Activated CD4-positive, alpha-beta T cell treated with anti-CD3 and anti-CD28 coated beads, Interleukin-2, amount 50 U/mL, for 24 hours (primary cell): ENCODE data around the gene ACVR1C.
"Not testable (repeated sequence)": the region's sequence is repeated elsewhere in the genome, so short reads cannot be mapped to it uniquely, and the experiment has no call there.

Source experiments
- DNase-seq, 2 donors: peaks; one replicate each; pipeline ENCODE4 v3.0.0-alpha.2; 2020; ENCODE audit warnings: low read depth in 1 of 2, low spot score in 1 of 2

Gene ACVR1C

GRCh38 chr2:157574165-157574564, 54.5 kb downstream of the ACVR1C start:
- DNase-seq = no peak

GRCh38 chr2:157572725-157573124, 55.9 kb downstream of the ACVR1C start:
- no peak for DNase-seq

- DNase-seq = not testable (repeated sequence)
Observed at GRCh38 chr2:157566623-157567022, 62.0 kb downstream of the ACVR1C start.

- DNase-seq = not testable (repeated sequence)
Observed at GRCh38 chr2:157566113-157566512, 62.6 kb downstream of the ACVR1C start.

GRCh38 chr2:157565550-157565949, 63.1 kb downstream of the ACVR1C start:
- DNase-seq = no peak

- DNase-seq = no peak
Observed at GRCh38 chr2:157559890-157560289, 68.8 kb downstream of the ACVR1C start.

- no peak for DNase-seq
Observed at GRCh38 chr2:157559461-157559860, 69.2 kb downstream of the ACVR1C start.

GRCh38 chr2:157559061-157559460, 69.6 kb downstream of the ACVR1C start:
- DNase-seq = no peak

GRCh38 chr2:157557770-157558169, 70.9 kb downstream of the ACVR1C start:
- DNase-seq = no peak

GRCh38 chr2:157540102-157540501, 88.6 kb downstream of the ACVR1C start:
- no peak for DNase-seq

GRCh38 chr2:157538064-157538463, 90.6 kb downstream of the ACVR1C start:
- no peak for DNase-seq

GRCh38 chr2:157536815-157537214, 91.8 kb downstream of the ACVR1C start:
- DNase-seq = no peak

GRCh38 chr2:157528963-157529751, 99.5 kb downstream of the ACVR1C start:
- DNase-seq = no peak

GRCh38 chr2:157526070-157526469, 102.6 kb downstream of the ACVR1C start:
- no peak for DNase-seq

GRCh38 chr2:157523270-157524247, 105.1 kb downstream of the ACVR1C start:
- no peak for DNase-seq

GRCh38 chr2:157514966-157515365, 113.7 kb downstream of the ACVR1C start:
- not testable (repeated sequence) for DNase-seq

GRCh38 chr2:157509744-157510143, 118.9 kb downstream of the ACVR1C start:
- no peak for DNase-seq

GRCh38 chr2:157508676-157509075, 120.0 kb downstream of the ACVR1C start:
- no peak for DNase-seq

GRCh38 chr2:157506586-157506985, 122.1 kb downstream of the ACVR1C start:
- no peak for DNase-seq

GRCh38 chr2:157504623-157505022, 124.0 kb downstream of the ACVR1C start:
- DNase-seq = no peak

GRCh38 chr2:157501026-157501425, 127.6 kb downstream of the ACVR1C start:
- no peak for DNase-seq

GRCh38 chr2:157500334-157500733, 128.3 kb downstream of the ACVR1C start:
- DNase-seq = no peak
